Aorta (tissue), 5 donors: ENCODE results near the gene HLCS. TPM values are rescaled to one million over a fixed set of nuclear protein-coding genes. Genes with fewer than 3 reads are reported as not detected.
"Not testable (repeated sequence)": the region's sequence is repeated elsewhere in the genome, so short reads cannot be mapped to it uniquely, and the experiment has no call there.

Experiments
- ATAC-seq: fragments of 200-7000 bp; cut with Tn5 transposase; one replicate; pipeline ENCODE4 v1.9.1; 2022; ENCODE audit warnings: moderate library complexity; ENCODE audit not compliant: low FRiP score
- DNase-seq, 2 donors: peaks; one replicate each; pipeline ENCODE4 v3.0.0-alpha.2; 2020
- H3K27ac ChIP-seq, 2 donors: one replicate each; pipeline ENCODE4 v1.5.1; 2013; ENCODE audit warnings: low read length in 2 of 2, mild to moderate bottlenecking in 2 of 2, moderate library complexity in 2 of 2, control low read depth in 1 of 2, inconsistent platforms in 1 of 2, low read depth in 1 of 2
- H3K27me3 ChIP-seq, 2 donors: one replicate each; pipeline ENCODE4 v1.6.1; 2013; ENCODE audit warnings: control low read depth in 1 of 2, low read length in 1 of 2, mild to moderate bottlenecking in 1 of 2, moderate library complexity in 1 of 2; ENCODE audit not compliant: insufficient read depth in 2 of 2, control insufficient read depth in 1 of 2
- H3K36me3 ChIP-seq, 2 donors: one replicate each; pipeline ENCODE4 v1.6.1; 2013; ENCODE audit warnings: control low read depth in 1 of 2, low read length in 1 of 2, mild to moderate bottlenecking in 1 of 2; ENCODE audit not compliant: insufficient read depth in 2 of 2, control insufficient read depth in 1 of 2
- H3K4me1 ChIP-seq, 2 donors: one replicate each; pipeline ENCODE4 v1.6.1; 2013; ENCODE audit warnings: low read length in 2 of 2, control low read depth in 1 of 2, mild to moderate bottlenecking in 1 of 2, moderate library complexity in 1 of 2; ENCODE audit not compliant: insufficient read depth in 2 of 2, control insufficient read depth in 1 of 2
- H3K4me3 ChIP-seq, 2 donors: one replicate each; pipeline ENCODE4 v1.5.1; 2013; ENCODE audit warnings: low read length in 2 of 2, control low read depth in 1 of 2, mild to moderate bottlenecking in 1 of 2
- H3K9me3 ChIP-seq: one replicate; pipeline ENCODE4 v1.6.1; 2013; ENCODE audit warnings: mild to moderate bottlenecking, low read length; ENCODE audit not compliant: control insufficient read depth
- WGBS, 2 donors: extraction: QIAGEN DNeasy Blood & Tissue Kit; methylation state at CpG; one replicate each; pipeline ENCODE4 v1.1.7; 2013; 5-methylcytosine and 5-hydroxymethylcytosine counted together
- intact Hi-C, 2 donors: fragments of 100-400 bp; cut with DNase I; formaldehyde crosslinking; loops; one replicate each; pipeline versions ENCODE4 v1.14.2 to v1.15.0; 2022
- polyA plus RNA-seq, 2 donors: library from polyadenylated mRNA; stranded (reverse); fragments of 200-250 nt; gene quantifications; one replicate each; pipeline ENCODE4 v1.2.3, GENCODE V29; 2013
- total RNA-seq, 2 donors: library from RNA; stranded (reverse); fragmentation: NEBNext Ultra II Directional; extraction: Animal tissue kit (Norgen Biotek cat#: 25700); gene quantifications; one replicate each; pipeline ENCODE4 v1.2.1, GENCODE V29; 2021
- donor health status: healthy with polysubstance abuse.
- donor health status: Bipolar disorder and iron deficiency.
- donor health status: DM: no; HTN: no; CAD: no.
- donor health status: DM: no; HTN: no; CAD: no.
- donor health status: DM: yes; HTN: yes; CAD: no.

The HLCS gene
- total and polyA plus RNA-seq, 4 donors: 2.1 to 19.7 (median 10.6) TPM

- peaks cover 0 to 5% of the 10 kb centered on the region in 2 donors for H3K4me1 ChIP-seq
- no peaks in the 10 kb centered on the region for H3K9me3 ChIP-seq
- no peak for DNase-seq
- H3K27me3 ChIP-seq: no peaks in the 10 kb centered on the region
- no peaks in the 10 kb centered on the region for H3K36me3 ChIP-seq
- intact Hi-C loops: no loop called here
- no peak for ATAC-seq
- no peak overlapping the region for H3K4me3 ChIP-seq
- no peak overlapping the region for H3K27ac ChIP-seq
- 88 to 89% methylated on average over 9 of the region's 9 CpGs for WGBS, 2 donors
These were observed 149.8 kb downstream of the HLCS start for GRCh38 chr21:36816561-36817130.

- intact Hi-C loops, H3K9me3 ChIP-seq, ATAC-seq: not testable (repeated sequence)
These were observed 150.4 kb downstream of the HLCS start for GRCh38 chr21:36816026-36816425.

GRCh38 chr21:36815284-36815683 lies 151.2 kb downstream of the HLCS start:
- intact Hi-C loops: no loop called here
- Histone ChIP-seq H3K4me1 (peaks cover 0 to 5% of the 10 kb centered on the region in 2 donors), H3K27ac (no peak overlapping the region), H3K9me3 (no peaks in the 10 kb centered on the region), H3K27me3 (no peaks in the 10 kb centered on the region), H3K36me3 (no peaks in the 10 kb centered on the region), H3K4me3 (no peak overlapping the region)
- 98% methylated on average over 4 of the region's 4 CpGs for WGBS, 2 donors
- ATAC-seq (no peak), DNase-seq (no peak)

More at GRCh38 chr21:36816026-36816425, 150.4 kb downstream of the HLCS start:
- not testable (repeated sequence) for H3K36me3 ChIP-seq, H3K27me3 ChIP-seq, H3K4me3 ChIP-seq, H3K27ac ChIP-seq, H3K4me1 ChIP-seq, DNase-seq

GRCh38 chr21:36813052-36813451 lies 153.4 kb downstream of the HLCS start:
- Histone ChIP-seq H3K4me1 (peaks cover 0 to 5% of the 10 kb centered on the region in 2 donors), H3K27ac (no peak overlapping the region), H3K36me3 (no peaks in the 10 kb centered on the region), H3K9me3 (no peaks in the 10 kb centered on the region), H3K4me3 (no peak overlapping the region), H3K27me3 (no peaks in the 10 kb centered on the region)
- WGBS, 2 donors: 24 to 29% methylated on average over 3 of the region's 3 CpGs
- intact Hi-C loops: no loop called here
- DNase-seq (no peak), ATAC-seq (no peak)

GRCh38 chr21:36811762-36812161 lies 154.7 kb downstream of the HLCS start:
- Histone ChIP-seq H3K27ac (no peak overlapping the region), H3K4me3 (no peak overlapping the region), H3K27me3 (no peaks in the 10 kb centered on the region), H3K9me3 (no peaks in the 10 kb centered on the region), H3K36me3 (no peaks in the 10 kb centered on the region), H3K4me1 (peaks cover 0 to 5% of the 10 kb centered on the region in 2 donors)
- 95 to 96% methylated on average over 7 of the region's 7 CpGs for WGBS, 2 donors
- intact Hi-C loops: no loop called here
- no peak for ATAC-seq
- DNase-seq: no peak

GRCh38 chr21:36810443-36810842 lies 156.0 kb downstream of the HLCS start:
- Histone ChIP-seq H3K27ac (no peak overlapping the region), H3K4me3 (no peak overlapping the region), H3K9me3 (no peaks in the 10 kb centered on the region), H3K4me1 (peaks cover 0 to 5% of the 10 kb centered on the region in 2 donors), H3K27me3 (no peaks in the 10 kb centered on the region), H3K36me3 (no peaks in the 10 kb centered on the region)
- no peak for ATAC-seq
- DNase-seq: no peak
- intact Hi-C loops: no loop called here
- 77% methylated on average over 2 of the region's 2 CpGs for WGBS, 2 donors

- intact Hi-C loops: no loop called here
- Histone ChIP-seq H3K36me3 (peaks cover 0 to 2% of the 10 kb centered on the region in 2 donors), H3K9me3 (no peaks in the 10 kb centered on the region), H3K4me3 (no peak overlapping the region), H3K27me3 (no peaks in the 10 kb centered on the region), H3K27ac (no peak overlapping the region), H3K4me1 (no peaks in the 10 kb centered on the region)
- DNase-seq: no peak
- WGBS, 2 donors: 97% methylated on average over 8 of the region's 8 CpGs
- no peak for ATAC-seq
These were observed 159.0 kb downstream of the HLCS start for GRCh38 chr21:36807422-36807928.

- WGBS, 2 donors: 94 to 95% methylated on average over 4 of the region's 4 CpGs
- peaks cover 0 to 2% of the 10 kb centered on the region in 2 donors for H3K36me3 ChIP-seq
- no peaks in the 10 kb centered on the region for H3K27me3 ChIP-seq
- H3K27ac ChIP-seq: no peak overlapping the region
- H3K9me3 ChIP-seq: no peaks in the 10 kb centered on the region
- DNase-seq: no peak
- no peaks in the 10 kb centered on the region for H3K4me1 ChIP-seq
- H3K4me3 ChIP-seq: no peak overlapping the region
- no peak for ATAC-seq
- intact Hi-C loops: no loop called here
These were observed 160.4 kb downstream of the HLCS start for GRCh38 chr21:36806103-36806502.

GRCh38 chr21:36804874-36805611 lies 161.4 kb downstream of the HLCS start:
- Histone ChIP-seq H3K36me3 (peaks cover 0 to 2% of the 10 kb centered on the region in 2 donors), H3K27me3 (no peaks in the 10 kb centered on the region), H3K4me3 (no peak overlapping the region), H3K9me3 (no peaks in the 10 kb centered on the region), H3K27ac (no peak overlapping the region), H3K4me1 (no peaks in the 10 kb centered on the region)
- DNase-seq: no peak
- ATAC-seq: no peak
- intact Hi-C loops: no loop called here
- WGBS, 2 donors: 63 to 65% methylated on average over 17 of the region's 17 CpGs
